RKO (cell line): ENCODE results near the gene ALDOC.

Experiments
- DNase-seq: peaks from one replicate; pipeline ENCODE4 v3.0.0-alpha.2; 2016; ENCODE audit warnings: low spot score

ALDOC gene

GRCh38 chr17:28552176-28552999, 24.3 kb downstream of the ALDOC start, which contains the start of gene UNC119:
Gene UNC119 (minus strand): TSS chr17:28552624. CDS start chr17:28552557, 67 bp downstream.
- DNase-seq, result peak; percentile 80

- no peak for DNase-seq
Observed at GRCh38 chr17:28551421-28552175, 25.1 kb downstream of the ALDOC start.

DNA sequence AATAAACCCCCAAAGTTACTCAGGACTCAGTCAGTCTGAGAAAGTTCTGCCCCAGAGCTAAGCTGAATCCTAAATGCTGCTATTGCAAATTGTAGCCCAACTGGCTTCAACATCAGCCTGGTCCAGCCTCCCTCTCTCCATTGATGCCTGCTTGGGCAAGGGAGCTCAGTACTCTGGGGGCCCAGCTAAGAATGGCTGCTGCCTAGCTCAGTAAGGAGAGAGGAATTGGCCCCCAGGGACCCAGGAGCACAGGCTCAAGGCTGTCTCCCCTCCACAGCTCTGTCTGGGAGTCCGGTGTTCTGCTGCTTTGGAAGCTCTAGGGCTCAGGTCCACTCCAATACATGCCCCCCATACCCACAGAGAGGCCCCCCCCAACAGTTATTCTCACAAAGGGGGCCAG, 25.8 kb downstream of the ALDOC start:
- DNase-seq, result no peak

DNA sequence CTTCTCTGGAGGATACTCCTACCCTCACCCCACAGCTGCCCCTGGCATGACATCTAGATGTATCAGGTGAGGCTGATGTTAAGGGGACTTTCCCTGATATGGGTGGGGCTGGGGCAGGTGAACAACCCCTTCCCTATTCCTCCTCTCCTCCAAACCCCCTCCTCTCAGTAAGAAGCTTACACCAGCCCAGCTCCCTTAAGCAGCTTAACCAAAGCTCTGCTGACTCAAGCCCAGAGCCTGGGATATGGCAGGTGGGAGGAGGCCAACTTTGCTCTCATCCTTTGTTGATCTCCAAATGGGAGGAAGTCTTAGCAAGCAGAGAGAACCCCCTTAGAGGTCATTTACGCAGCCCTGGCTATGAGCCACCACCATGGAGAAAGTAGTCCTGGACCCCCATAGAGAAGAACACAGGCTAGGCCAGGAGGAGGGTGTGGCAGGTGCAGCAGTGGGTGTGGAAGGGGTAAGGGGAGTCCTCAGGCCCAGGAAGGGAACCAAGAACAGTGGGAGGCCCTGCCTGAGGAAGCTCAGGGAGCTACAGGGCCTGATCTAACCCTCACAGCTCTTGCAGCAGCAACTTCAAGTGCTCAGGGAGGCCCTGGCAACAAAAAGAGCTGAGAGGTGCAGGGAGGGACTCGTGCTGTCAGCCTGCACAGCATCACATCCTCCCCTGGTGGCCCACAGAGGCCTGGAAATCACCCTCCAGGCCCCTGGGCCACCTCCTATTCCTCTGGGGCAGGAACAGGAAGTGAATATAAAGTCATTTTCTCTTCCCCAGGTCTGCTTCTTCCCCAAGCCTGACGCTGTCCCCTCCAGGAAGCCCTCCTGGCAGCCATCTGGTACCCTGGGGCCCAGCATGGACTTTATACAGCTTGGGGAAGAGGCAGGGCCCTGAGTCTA, 27.2 kb downstream of the ALDOC start:
- no peak for DNase-seq

- DNase-seq, result no peak
Observed at GRCh38 chr17:28548417-28549130, 28.1 kb downstream of the ALDOC start.

GRCh38 chr17:28547623-28548416, 28.9 kb downstream of the ALDOC start:
- DNase-seq, result peak; percentile 80

DNA sequence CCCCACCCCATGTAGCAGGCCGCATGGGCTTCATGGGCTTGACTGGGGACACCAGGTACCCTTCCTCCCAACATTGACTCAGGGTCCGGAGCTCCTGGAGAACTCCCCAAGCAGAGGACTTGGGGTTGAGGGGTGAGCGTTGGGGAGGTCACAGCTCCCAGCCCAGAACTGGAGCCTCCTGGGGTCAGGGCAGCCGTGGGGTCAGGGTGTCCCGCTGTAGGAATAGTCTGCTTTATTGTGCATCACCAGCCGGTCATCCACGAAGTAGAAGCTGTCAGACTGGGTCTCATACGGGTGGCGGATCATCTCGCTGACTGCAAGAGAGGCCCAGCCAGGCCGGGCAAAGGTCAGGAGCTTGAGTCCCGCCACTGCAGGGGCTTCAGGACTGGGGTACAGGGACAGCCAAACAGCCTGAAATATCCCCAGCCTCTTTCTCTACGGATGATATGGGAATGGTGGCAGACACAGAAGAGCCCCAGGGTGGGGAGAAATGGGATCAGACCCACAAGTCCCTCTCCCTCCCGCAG, 29.5 kb downstream of the ALDOC start:
- no peak for DNase-seq

DNA sequence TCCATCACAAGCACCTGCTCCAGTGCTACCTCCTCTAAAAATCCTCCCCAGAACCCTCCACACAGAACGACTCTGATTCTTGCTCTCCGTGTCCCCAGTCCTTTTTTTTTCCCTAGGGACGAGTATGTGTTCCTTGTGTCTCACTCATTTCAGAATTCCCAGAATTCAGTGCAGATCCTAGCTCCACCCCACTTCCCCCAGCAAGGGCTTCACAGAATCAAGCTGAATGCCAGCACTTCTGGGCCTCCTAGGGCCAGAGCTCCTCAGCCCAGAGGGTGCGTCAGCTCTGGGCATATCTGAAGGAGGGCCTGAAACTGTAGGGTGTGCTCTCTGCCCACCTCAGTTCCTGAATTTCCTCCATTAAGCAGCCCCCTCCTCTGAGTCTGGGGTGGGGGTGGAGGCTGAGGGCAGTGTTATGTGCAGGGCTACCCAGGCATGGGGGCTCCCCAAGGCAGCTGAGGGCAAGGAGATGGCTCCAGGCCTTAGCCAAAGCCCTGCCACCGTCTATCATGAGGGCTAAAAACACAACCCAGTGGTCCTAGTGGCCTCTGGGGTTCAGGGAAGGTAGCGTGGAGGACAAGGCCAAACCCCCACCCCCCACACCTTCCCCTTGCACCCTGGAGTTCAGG, 30.8 kb downstream of the ALDOC start:
- no peak for DNase-seq

- DNase-seq, result no peak
Observed at GRCh38 chr17:28545141-28545503, 31.6 kb downstream of the ALDOC start.

GRCh38 chr17:28544402-28545140, 32.1 kb downstream of the ALDOC start:
- no peak for DNase-seq

DNA sequence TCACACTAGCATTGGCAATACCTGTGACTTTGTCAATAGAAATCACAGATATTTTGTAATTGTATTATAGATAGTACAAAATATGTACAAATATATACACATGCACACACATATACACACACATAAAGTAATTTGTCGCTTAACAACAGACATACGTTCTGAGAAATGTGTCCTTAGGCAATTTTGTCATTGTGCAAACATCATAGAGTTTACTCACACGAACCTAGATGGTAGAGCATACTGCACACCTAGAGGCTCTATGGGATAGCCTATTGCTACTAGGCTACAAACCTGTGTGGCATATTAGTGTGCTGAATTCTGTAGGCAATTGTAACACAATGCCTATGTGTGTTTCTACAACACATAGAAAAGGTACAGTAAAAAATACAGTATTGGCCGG, 35.3 kb downstream of the ALDOC start:
- DNase-seq, result no peak

DNA sequence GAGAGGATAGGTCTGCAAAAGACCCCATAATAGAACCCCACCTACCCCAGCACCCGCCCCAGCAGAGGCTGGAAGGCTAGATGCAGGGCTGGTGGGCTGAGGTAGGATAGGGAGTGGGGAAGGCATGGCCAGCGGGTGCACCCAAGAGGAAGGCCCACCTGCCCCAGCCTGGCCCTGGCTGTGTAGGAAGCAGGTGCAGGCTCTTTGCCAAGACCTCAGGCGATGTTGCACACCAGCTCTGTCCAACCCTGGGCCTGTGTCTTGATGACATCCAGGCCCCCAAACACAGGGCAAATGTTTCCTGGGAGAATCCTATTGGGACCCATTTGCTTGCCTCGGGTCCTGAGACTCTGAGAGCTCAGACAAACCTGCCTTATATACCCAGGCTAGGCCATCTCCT, 36.5 kb downstream of the ALDOC start:
- DNase-seq, result no peak

DNA sequence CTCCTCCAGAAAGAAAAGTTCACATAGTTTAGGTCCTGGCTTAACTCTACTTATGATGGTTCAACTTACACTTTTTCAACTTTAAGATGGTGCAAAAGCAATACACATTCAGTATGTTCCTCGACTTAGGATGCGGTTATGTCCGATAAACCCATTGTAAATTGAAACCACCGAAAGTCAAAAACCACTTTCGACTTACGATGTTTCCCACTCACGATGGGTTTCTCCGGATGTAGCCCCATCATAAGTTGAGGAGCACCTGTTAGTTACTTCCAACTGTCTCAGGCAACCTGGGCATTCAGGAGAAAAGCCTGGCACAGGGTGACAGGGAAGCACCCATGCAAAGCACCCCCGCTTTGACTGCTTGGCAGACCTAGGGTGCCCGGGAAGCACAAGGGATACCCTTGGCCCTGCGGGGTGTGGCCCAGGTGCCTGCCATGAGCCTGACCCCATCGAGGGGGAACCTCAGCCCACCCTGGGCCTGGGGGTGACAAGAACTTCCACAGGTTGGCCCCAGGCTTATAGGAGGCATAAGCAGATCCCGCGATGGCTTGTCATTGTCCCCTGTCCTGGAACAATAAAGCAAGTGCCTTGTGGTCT, 38.3 kb downstream of the ALDOC start:
- DNase-seq, result no peak

- no peak for DNase-seq
Observed at GRCh38 chr17:28537219-28537610, 39.5 kb downstream of the ALDOC start.

GRCh38 chr17:28536532-28537218, 40.0 kb downstream of the ALDOC start:
- no peak for DNase-seq

DNA sequence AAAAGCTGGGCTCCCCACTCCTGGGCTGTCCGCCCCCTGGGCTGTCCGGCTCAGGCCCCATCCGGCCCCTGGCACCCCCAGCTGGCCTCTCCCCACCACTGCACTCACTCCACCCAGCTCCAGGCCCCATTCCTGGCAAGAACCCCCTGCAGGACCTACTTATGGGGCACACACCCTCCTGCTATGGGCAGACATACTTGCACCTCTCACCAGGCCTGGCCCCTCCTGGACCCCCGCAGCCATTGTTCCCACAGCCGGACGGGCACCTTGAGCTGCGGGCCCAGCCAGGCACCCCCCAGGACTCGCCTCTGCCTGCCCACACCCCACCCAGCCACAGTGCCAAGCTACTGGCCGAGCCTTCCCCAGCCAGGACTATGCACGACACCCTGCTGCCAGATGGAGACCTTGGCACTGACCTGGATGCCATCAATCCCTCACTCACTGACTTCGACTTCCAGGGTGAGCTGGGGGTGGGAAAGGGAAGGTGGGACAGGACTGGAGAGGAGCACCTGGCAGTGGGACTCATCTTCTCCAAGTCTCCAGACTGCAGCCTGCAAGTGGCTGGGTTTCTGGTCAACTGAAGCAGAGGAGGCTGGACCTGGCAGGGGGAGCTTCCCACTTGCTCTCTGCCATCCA, 41.8 kb downstream of the ALDOC start:
- no peak for DNase-seq

GRCh38 chr17:28533091-28533807, 43.4 kb downstream of the ALDOC start:
- no peak for DNase-seq
